ENCODE data around the gene FGF18. TPM values are rescaled to one million over a fixed set of nuclear protein-coding genes. Genes with fewer than 3 reads are reported as not detected.

FGF18 gene
- total RNA-seq, 1 donor from 2014 or later, result 30.4 TPM

DNA sequence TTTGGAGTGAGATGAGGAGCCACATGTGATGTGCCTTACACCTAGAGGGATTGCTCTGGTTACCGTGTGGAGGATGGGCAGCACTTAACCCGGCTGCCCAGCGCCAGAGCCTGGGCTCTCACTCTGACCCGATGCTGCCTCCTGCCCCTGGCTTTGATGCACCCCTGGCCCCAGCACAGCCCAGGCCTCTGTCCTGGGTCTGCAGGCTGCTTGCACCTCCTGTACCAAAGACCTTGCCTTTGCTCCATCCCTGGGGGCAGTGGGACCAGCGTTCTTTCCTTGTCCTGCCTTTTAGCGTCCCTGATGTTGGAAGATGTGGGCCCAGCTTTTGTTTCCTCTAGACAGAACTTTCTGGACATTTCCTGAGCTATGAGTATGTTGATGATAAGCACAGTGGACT lies 40.4 kb downstream of the FGF18 start:
- no peak for DNase-seq
- peaks cover 9% of the 10 kb centered on the region for H3K36me3 ChIP-seq
- no peaks in the 10 kb centered on the region for H3K27me3 ChIP-seq (ENCODE audit: low read depth)
- intact Hi-C loops (cut with micrococcal nuclease), result no loop called here
- no peak overlapping the region for H3K27ac ChIP-seq (replicated peaks)
- no peak overlapping the region for H3K4me3 ChIP-seq
- TF ChIP-seq, protein P1, sequence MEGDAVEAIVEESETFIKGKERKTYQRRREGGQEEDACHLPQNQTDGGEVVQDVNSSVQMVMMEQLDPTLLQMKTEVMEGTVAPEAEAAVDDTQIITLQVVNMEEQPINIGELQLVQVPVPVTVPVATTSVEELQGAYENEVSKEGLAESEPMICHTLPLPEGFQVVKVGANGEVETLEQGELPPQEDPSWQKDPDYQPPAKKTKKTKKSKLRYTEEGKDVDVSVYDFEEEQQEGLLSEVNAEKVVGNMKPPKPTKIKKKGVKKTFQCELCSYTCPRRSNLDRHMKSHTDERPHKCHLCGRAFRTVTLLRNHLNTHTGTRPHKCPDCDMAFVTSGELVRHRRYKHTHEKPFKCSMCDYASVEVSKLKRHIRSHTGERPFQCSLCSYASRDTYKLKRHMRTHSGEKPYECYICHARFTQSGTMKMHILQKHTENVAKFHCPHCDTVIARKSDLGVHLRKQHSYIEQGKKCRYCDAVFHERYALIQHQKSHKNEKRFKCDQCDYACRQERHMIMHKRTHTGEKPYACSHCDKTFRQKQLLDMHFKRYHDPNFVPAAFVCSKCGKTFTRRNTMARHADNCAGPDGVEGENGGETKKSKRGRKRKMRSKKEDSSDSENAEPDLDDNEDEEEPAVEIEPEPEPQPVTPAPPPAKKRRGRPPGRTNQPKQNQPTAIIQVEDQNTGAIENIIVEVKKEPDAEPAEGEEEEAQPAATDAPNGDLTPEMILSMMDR (IDR thresholded peaks at IDR 0.05; ENCODE audit: borderline replicate concordance), result no peak
- no peaks in the 10 kb centered on the region for H3K9me3 ChIP-seq (replicated peaks)
- H3K4me1 ChIP-seq, result peaks cover under 1% of the 10 kb centered on the region

- no peak for DNase-seq
- intact Hi-C loops (cut with micrococcal nuclease), result no loop called here
- no peaks in the 10 kb centered on the region for H3K9me3 ChIP-seq (replicated peaks)
- no peaks in the 10 kb centered on the region for H3K36me3 ChIP-seq
- TF ChIP-seq, protein P1 (IDR thresholded peaks at IDR 0.05; ENCODE audit: borderline replicate concordance), result no peak
- no peak overlapping the region for H3K27ac ChIP-seq (replicated peaks)
- H3K27me3 ChIP-seq (ENCODE audit: low read depth), result no peaks in the 10 kb centered on the region
- no peak overlapping the region for H3K4me3 ChIP-seq
- H3K4me1 ChIP-seq, result no peaks in the 10 kb centered on the region
Observed at GRCh38 chr5:171462136-171462927, 42.9 kb downstream of the FGF18 start.

GRCh38 chr5:171462928-171463861 lies 43.7 kb downstream of the FGF18 start:
- H3K9me3 ChIP-seq (replicated peaks), result no peaks in the 10 kb centered on the region
- no peaks in the 10 kb centered on the region for H3K27me3 ChIP-seq (ENCODE audit: low read depth)
- no peaks in the 10 kb centered on the region for H3K4me1 ChIP-seq
- intact Hi-C loops (cut with micrococcal nuclease), result no loop called here
- H3K36me3 ChIP-seq, result no peaks in the 10 kb centered on the region
- DNase-seq, result no peak
- no peak overlapping the region for H3K4me3 ChIP-seq
- no peak overlapping the region for H3K27ac ChIP-seq (replicated peaks)
- TF ChIP-seq, protein P1 (IDR thresholded peaks at IDR 0.05; ENCODE audit: borderline replicate concordance), result no peak

DNA sequence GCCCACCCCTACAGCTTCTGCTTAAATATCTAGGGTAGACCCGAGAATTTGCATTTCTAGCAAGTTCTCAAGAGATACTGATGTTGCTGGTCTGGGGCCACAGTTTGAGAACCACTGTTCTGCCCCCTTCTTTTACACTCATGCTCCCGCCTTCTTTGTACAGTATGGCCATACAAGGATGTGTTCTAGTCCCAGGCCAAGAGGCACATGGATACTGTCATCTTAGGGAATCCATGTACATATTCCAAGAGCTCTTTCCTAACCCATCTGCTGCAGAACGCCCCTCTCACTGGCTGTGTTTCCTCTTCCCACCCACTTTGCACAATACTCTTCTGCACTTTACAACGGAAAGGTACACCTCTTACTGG lies 44.4 kb downstream of the FGF18 start:
- H3K4me3 ChIP-seq, result no peak overlapping the region
- no peak overlapping the region for H3K27ac ChIP-seq (replicated peaks)
- no peaks in the 10 kb centered on the region for H3K9me3 ChIP-seq (replicated peaks)
- intact Hi-C loops (cut with micrococcal nuclease), result no loop called here
- no peak for DNase-seq
- H3K4me1 ChIP-seq, result no peaks in the 10 kb centered on the region
- no peaks in the 10 kb centered on the region for H3K36me3 ChIP-seq
- TF ChIP-seq, protein P1 (IDR thresholded peaks at IDR 0.05; ENCODE audit: borderline replicate concordance), result no peak
- H3K27me3 ChIP-seq (ENCODE audit: low read depth), result no peaks in the 10 kb centered on the region

GRCh38 chr5:171464829-171465228 lies 45.4 kb downstream of the FGF18 start:
- TF ChIP-seq, protein P1 (IDR thresholded peaks at IDR 0.05; ENCODE audit: borderline replicate concordance), result no peak

More at GRCh38 chr5:171464829-171465228, 45.4 kb downstream of the FGF18 start:
- Histone ChIP-seq H3K27me3 (ENCODE audit: low read depth) (no peaks in the 10 kb centered on the region), H3K27ac (replicated peaks) (no peak overlapping the region), H3K9me3 (replicated peaks) (no peaks in the 10 kb centered on the region), H3K4me1 (no peaks in the 10 kb centered on the region), H3K4me3 (no peak overlapping the region), H3K36me3 (no peaks in the 10 kb centered on the region)
- DNase-seq, result no peak
- intact Hi-C loops (cut with micrococcal nuclease), result no loop called here

Measured in left ventricle myocardium inferior (tissue), 1 donor.